SIG-M5 (cell line): ENCODE measurements around the gene UQCR10.
A peak's percentile ranks its signal among the peaks of the same experiment; 100 is the strongest.

ENCODE experiments used
- DNase-seq: peaks from one replicate; lab custom pipeline; 2025; lab: John Stamatoyannopoulos, UW

The UQCR10 gene

GRCh38 chr22:29765905-29766631, 1.1 kb upstream of the UQCR10 start:
- DNase-seq, result no peak

GRCh38 chr22:29766632-29767170, 468 bp upstream of the UQCR10 start, which contains the start of gene ZMAT5:
Gene ZMAT5 (minus strand): TSS chr22:29767007. CDS start chr22:29748544, 18,463 bp downstream.
- DNase-seq, result peak; percentile 94

GRCh38 chr22:29768052-29768693, 1.0 kb downstream of the UQCR10 start:
- no peak for DNase-seq

GRCh38 chr22:29769723-29770321, 2.7 kb downstream of the UQCR10 start:
- DNase-seq, result no peak

GRCh38 chr22:29772170-29772641, 5.0 kb downstream of the UQCR10 start:
- no peak for DNase-seq

GRCh38 chr22:29773233-29773632, 6.1 kb downstream of the UQCR10 start:
- no peak for DNase-seq

GRCh38 chr22:29780220-29780619, 13.1 kb downstream of the UQCR10 start:
- DNase-seq, result no peak

GRCh38 chr22:29780748-29781676, 13.8 kb downstream of the UQCR10 start:
- DNase-seq, result no peak

- no peak for DNase-seq
Measured at GRCh38 chr22:29782061-29782845, 15.1 kb downstream of the UQCR10 start.

GRCh38 chr22:29784451-29785361, 17.5 kb downstream of the UQCR10 start:
- no peak for DNase-seq

GRCh38 chr22:29786031-29786430, 18.9 kb downstream of the UQCR10 start:
- DNase-seq, result no peak

GRCh38 chr22:29787371-29787980, 20.3 kb downstream of the UQCR10 start:
- no peak for DNase-seq

GRCh38 chr22:29788339-29789279, 21.4 kb downstream of the UQCR10 start:
- DNase-seq, result no peak

GRCh38 chr22:29790061-29790460, 22.9 kb downstream of the UQCR10 start:
- DNase-seq, result no peak

- no peak for DNase-seq
Measured at GRCh38 chr22:29793396-29793795, 26.2 kb downstream of the UQCR10 start.

- DNase-seq, result no peak
Measured at GRCh38 chr22:29795663-29796062, 28.5 kb downstream of the UQCR10 start.

GRCh38 chr22:29797351-29797750, 30.2 kb downstream of the UQCR10 start:
- no peak for DNase-seq

- no peak for DNase-seq
Measured at GRCh38 chr22:29798318-29798717, 31.1 kb downstream of the UQCR10 start.
